ENCODE data around the gene KRTAP21-1.

The KRTAP21-1 gene

GRCh38 chr21:30719401-30719800 lies 35.8 kb downstream of the KRTAP21-1 start:
- no peaks in the 10 kb centered on the region for H3K36me3 ChIP-seq (ENCODE audit: control insufficient read depth, insufficient read depth, low read length, severe bottlenecking)
- H3K9me3 ChIP-seq (ENCODE audit: control insufficient read depth, low read length) = no peaks in the 10 kb centered on the region
- H3K27me3 ChIP-seq (replicated peaks; ENCODE audit: control insufficient read depth, insufficient read depth, low read length) = no peaks in the 10 kb centered on the region
- DNase-seq (ENCODE audit: low read depth) = no peak
- no peak overlapping the region for H3K4me3 ChIP-seq (ENCODE audit: low read length)
- no peak overlapping the region for H3K9ac ChIP-seq (ENCODE audit: low read length)
- no peaks in the 10 kb centered on the region for H3K4me1 ChIP-seq (ENCODE audit: control insufficient read depth, insufficient read depth, low read length)

GRCh38 chr21:30718239-30718909 lies 36.9 kb downstream of the KRTAP21-1 start, which contains the start of gene KRTAP21-3:
Gene KRTAP21-3 (minus strand): TSS chr21:30718777. CDS start chr21:30718759, 18 bp downstream.
- H3K9ac ChIP-seq (ENCODE audit: low read length) = no peak within 1 kb of the TSS
- H3K4me1 ChIP-seq (ENCODE audit: control insufficient read depth, insufficient read depth, low read length) = no peaks in the 10 kb centered on the region
- no peak within 1 kb of the TSS for H3K4me3 ChIP-seq (ENCODE audit: low read length)
- H3K27me3 ChIP-seq (replicated peaks; ENCODE audit: control insufficient read depth, insufficient read depth, low read length) = no peaks in the 10 kb centered on the region
- no peak for DNase-seq (ENCODE audit: low read depth)
- no peaks in the 10 kb centered on the region for H3K9me3 ChIP-seq (ENCODE audit: control insufficient read depth, low read length)
- H3K36me3 ChIP-seq (ENCODE audit: control insufficient read depth, insufficient read depth, low read length, severe bottlenecking) = no peaks in the 10 kb centered on the region

GRCh38 chr21:30717105-30717504 lies 38.1 kb downstream of the KRTAP21-1 start:
- Histone ChIP-seq H3K4me3 (ENCODE audit: low read length) (no peak overlapping the region), H3K9ac (ENCODE audit: low read length) (no peak overlapping the region), H3K9me3 (ENCODE audit: control insufficient read depth, low read length) (peaks cover 4% of the 10 kb centered on the region), H3K27me3 (replicated peaks; ENCODE audit: control insufficient read depth, insufficient read depth, low read length) (no peaks in the 10 kb centered on the region), H3K36me3 (ENCODE audit: control insufficient read depth, insufficient read depth, low read length, severe bottlenecking) (no peaks in the 10 kb centered on the region), H3K4me1 (ENCODE audit: control insufficient read depth, insufficient read depth, low read length) (no peaks in the 10 kb centered on the region)
- DNase-seq (ENCODE audit: low read depth) = no peak

GRCh38 chr21:30714946-30715345 lies 40.3 kb downstream of the KRTAP21-1 start:
- H3K27me3 ChIP-seq (replicated peaks; ENCODE audit: control insufficient read depth, insufficient read depth, low read length) = no peaks in the 10 kb centered on the region
- no peaks in the 10 kb centered on the region for H3K36me3 ChIP-seq (ENCODE audit: control insufficient read depth, insufficient read depth, low read length, severe bottlenecking)
- H3K9ac ChIP-seq (ENCODE audit: low read length) = no peak overlapping the region
- H3K9me3 ChIP-seq (ENCODE audit: control insufficient read depth, low read length) = peaks cover 4% of the 10 kb centered on the region
- no peak for DNase-seq (ENCODE audit: low read depth)
- H3K4me3 ChIP-seq (ENCODE audit: low read length) = no peak overlapping the region
- H3K4me1 ChIP-seq (ENCODE audit: control insufficient read depth, insufficient read depth, low read length) = no peaks in the 10 kb centered on the region

GRCh38 chr21:30714456-30714855 lies 40.8 kb downstream of the KRTAP21-1 start:
- Histone ChIP-seq H3K4me1 (ENCODE audit: control insufficient read depth, insufficient read depth, low read length) (no peaks in the 10 kb centered on the region), H3K9ac (ENCODE audit: low read length) (no peak overlapping the region), H3K27me3 (replicated peaks; ENCODE audit: control insufficient read depth, insufficient read depth, low read length) (no peaks in the 10 kb centered on the region), H3K9me3 (ENCODE audit: control insufficient read depth, low read length) (peaks cover 4% of the 10 kb centered on the region), H3K4me3 (ENCODE audit: low read length) (no peak overlapping the region), H3K36me3 (ENCODE audit: control insufficient read depth, insufficient read depth, low read length, severe bottlenecking) (no peaks in the 10 kb centered on the region)
- DNase-seq (ENCODE audit: low read depth) = no peak

GRCh38 chr21:30713766-30714165 lies 41.5 kb downstream of the KRTAP21-1 start:
- Histone ChIP-seq H3K4me3 (ENCODE audit: low read length) (no peak overlapping the region), H3K36me3 (ENCODE audit: control insufficient read depth, insufficient read depth, low read length, severe bottlenecking) (no peaks in the 10 kb centered on the region), H3K4me1 (ENCODE audit: control insufficient read depth, insufficient read depth, low read length) (no peaks in the 10 kb centered on the region), H3K9me3 (ENCODE audit: control insufficient read depth, low read length) (peaks cover 4% of the 10 kb centered on the region), H3K27me3 (replicated peaks; ENCODE audit: control insufficient read depth, insufficient read depth, low read length) (no peaks in the 10 kb centered on the region), H3K9ac (ENCODE audit: low read length) (no peak overlapping the region)
- no peak for DNase-seq (ENCODE audit: low read depth)

- Histone ChIP-seq H3K4me3 (ENCODE audit: low read length) (no peak overlapping the region), H3K9ac (ENCODE audit: low read length) (no peak overlapping the region), H3K9me3 (ENCODE audit: control insufficient read depth, low read length) (peaks cover 4% of the 10 kb centered on the region), H3K27me3 (replicated peaks; ENCODE audit: control insufficient read depth, insufficient read depth, low read length) (no peaks in the 10 kb centered on the region), H3K36me3 (ENCODE audit: control insufficient read depth, insufficient read depth, low read length, severe bottlenecking) (no peaks in the 10 kb centered on the region), H3K4me1 (ENCODE audit: control insufficient read depth, insufficient read depth, low read length) (no peaks in the 10 kb centered on the region)
- DNase-seq (ENCODE audit: low read depth) = no peak
Measured at GRCh38 chr21:30710499-30710898, 44.7 kb downstream of the KRTAP21-1 start.

- H3K9me3 ChIP-seq (ENCODE audit: control insufficient read depth, low read length) = no peaks in the 10 kb centered on the region
- no peak overlapping the region for H3K4me3 ChIP-seq (ENCODE audit: low read length)
- H3K9ac ChIP-seq (ENCODE audit: low read length) = no peak overlapping the region
Measured at GRCh38 chr21:30707409-30707808, 47.8 kb downstream of the KRTAP21-1 start.

More at GRCh38 chr21:30707409-30707808, 47.8 kb downstream of the KRTAP21-1 start:
- Histone ChIP-seq H3K4me1 (ENCODE audit: control insufficient read depth, insufficient read depth, low read length) (no peaks in the 10 kb centered on the region), H3K27me3 (replicated peaks; ENCODE audit: control insufficient read depth, insufficient read depth, low read length) (no peaks in the 10 kb centered on the region), H3K36me3 (ENCODE audit: control insufficient read depth, insufficient read depth, low read length, severe bottlenecking) (no peaks in the 10 kb centered on the region)
- DNase-seq (ENCODE audit: low read depth) = no peak

All from adipocyte (in vitro differentiated cells).